Central memory CD8-positive, alpha-beta T cell (primary cell): ENCODE data around the gene CPED1.

Experiments used
- ATAC-seq: fragments of 150-1000 bp; cut with Tn5 transposase; replicated peaks from 2 replicates; pipeline ENCODE4 v1.10.0; 2022; ENCODE audit warnings: mild to moderate bottlenecking, moderate FRiP score, moderate number of reproducible peaks; ENCODE audit not compliant: poor library complexity, severe bottlenecking; ENCODE audit errors: extremely low read depth
- DNase-seq, 2 donors: peaks; one replicate each; pipeline ENCODE4 v3.0.0; 2021; ENCODE audit warnings: low spot score in 2 of 2
- H3K27ac Mint-ChIP-seq: one replicate; pipeline ENCODE4 v1.8.0; 2022; ENCODE audit warnings: low read depth, mild to moderate bottlenecking, moderate library complexity, mixed read lengths
- H3K27me3 Mint-ChIP-seq: one replicate; pipeline ENCODE4 v1.8.0; 2022; ENCODE audit warnings: mixed read lengths
- H3K36me3 Mint-ChIP-seq: one replicate; pipeline ENCODE4 v1.8.0; 2022; ENCODE audit warnings: mild to moderate bottlenecking, moderate library complexity, mixed read lengths; ENCODE audit not compliant: insufficient read depth
- H3K4me1 Mint-ChIP-seq: one replicate; pipeline ENCODE4 v1.8.0; 2022; ENCODE audit warnings: mixed read lengths
- H3K4me3 Mint-ChIP-seq: one replicate; pipeline ENCODE4 v1.8.0; 2022; ENCODE audit warnings: mild to moderate bottlenecking, moderate library complexity, mixed read lengths
- H3K9me3 Mint-ChIP-seq: one replicate; pipeline ENCODE4 v1.8.0; 2022; ENCODE audit warnings: mixed read lengths

CPED1 gene

GRCh38 chr7:121020249-121020988 is 31.9 kb downstream of the CPED1 start:
- Mint-ChIP-seq H3K27ac (no peak overlapping the region), H3K27me3 (peaks cover 21% of the 10 kb centered on the region), H3K9me3 (no peaks in the 10 kb centered on the region), H3K4me1 (no peaks in the 10 kb centered on the region), H3K4me3 (no peak overlapping the region), H3K36me3 (no peaks in the 10 kb centered on the region)
- no peak for ATAC-seq
- no peak for DNase-seq

- Mint-ChIP-seq H3K27ac (no peak overlapping the region), H3K9me3 (peaks cover 2% of the 10 kb centered on the region), H3K36me3 (no peaks in the 10 kb centered on the region), H3K4me3 (no peak overlapping the region), H3K27me3 (peaks cover 29% of the 10 kb centered on the region), H3K4me1 (no peaks in the 10 kb centered on the region)
- ATAC-seq: no peak
- no peak for DNase-seq
These were observed 32.8 kb downstream of the CPED1 start for GRCh38 chr7:121020989-121021969.

GRCh38 chr7:121023194-121023593 is 34.7 kb downstream of the CPED1 start:
- Mint-ChIP-seq H3K4me3 (no peak overlapping the region), H3K36me3 (no peaks in the 10 kb centered on the region), H3K27me3 (peaks cover 35% of the 10 kb centered on the region), H3K9me3 (peaks cover 4% of the 10 kb centered on the region), H3K4me1 (no peaks in the 10 kb centered on the region), H3K27ac (no peak overlapping the region)
- DNase-seq (no peak), ATAC-seq (no peak)

- peaks cover 4% of the 10 kb centered on the region for H3K9me3 Mint-ChIP-seq
- peaks cover 41% of the 10 kb centered on the region for H3K27me3 Mint-ChIP-seq
- H3K4me3 Mint-ChIP-seq: no peak overlapping the region
- no peak for DNase-seq
- no peaks in the 10 kb centered on the region for H3K36me3 Mint-ChIP-seq
- no peaks in the 10 kb centered on the region for H3K4me1 Mint-ChIP-seq
- H3K27ac Mint-ChIP-seq: no peak overlapping the region
- ATAC-seq: no peak
These were observed 35.4 kb downstream of the CPED1 start for GRCh38 chr7:121023683-121024511.

GRCh38 chr7:121024611-121025010 is 36.1 kb downstream of the CPED1 start:
- no peak for ATAC-seq
- H3K36me3 Mint-ChIP-seq: no peaks in the 10 kb centered on the region
- DNase-seq: no peak
- peaks cover 48% of the 10 kb centered on the region for H3K27me3 Mint-ChIP-seq
- no peak overlapping the region for H3K4me3 Mint-ChIP-seq
- H3K4me1 Mint-ChIP-seq: no peaks in the 10 kb centered on the region
- no peak overlapping the region for H3K27ac Mint-ChIP-seq
- H3K9me3 Mint-ChIP-seq: peaks cover 4% of the 10 kb centered on the region

GRCh38 chr7:121026159-121026558 is 37.6 kb downstream of the CPED1 start:
- no peak overlapping the region for H3K27ac Mint-ChIP-seq
- H3K4me1 Mint-ChIP-seq: no peaks in the 10 kb centered on the region
- H3K27me3 Mint-ChIP-seq: peaks cover 48% of the 10 kb centered on the region
- ATAC-seq: no peak
- no peak for DNase-seq
- peaks cover 4% of the 10 kb centered on the region for H3K9me3 Mint-ChIP-seq
- no peaks in the 10 kb centered on the region for H3K36me3 Mint-ChIP-seq
- no peak overlapping the region for H3K4me3 Mint-ChIP-seq

GRCh38 chr7:121026577-121027111 is 38.1 kb downstream of the CPED1 start:
- no peak overlapping the region for H3K4me3 Mint-ChIP-seq
- DNase-seq: no peak
- no peaks in the 10 kb centered on the region for H3K4me1 Mint-ChIP-seq
- no peaks in the 10 kb centered on the region for H3K36me3 Mint-ChIP-seq
- H3K27ac Mint-ChIP-seq: no peak overlapping the region
- H3K27me3 Mint-ChIP-seq: peaks cover 48% of the 10 kb centered on the region
- no peak for ATAC-seq
- peaks cover 4% of the 10 kb centered on the region for H3K9me3 Mint-ChIP-seq

GRCh38 chr7:121027761-121028669 is 39.5 kb downstream of the CPED1 start:
- Mint-ChIP-seq H3K36me3 (no peaks in the 10 kb centered on the region), H3K9me3 (peaks cover 4% of the 10 kb centered on the region), H3K4me1 (no peaks in the 10 kb centered on the region), H3K4me3 (no peak overlapping the region), H3K27ac (no peak overlapping the region), H3K27me3 (peaks cover 48% of the 10 kb centered on the region)
- ATAC-seq (no peak), DNase-seq (no peak)

GRCh38 chr7:121029302-121029701 is 40.8 kb downstream of the CPED1 start:
- ATAC-seq: no peak
- H3K36me3 Mint-ChIP-seq: no peaks in the 10 kb centered on the region
- H3K27me3 Mint-ChIP-seq: peaks cover 48% of the 10 kb centered on the region
- H3K4me1 Mint-ChIP-seq: no peaks in the 10 kb centered on the region
- H3K9me3 Mint-ChIP-seq: peaks cover 4% of the 10 kb centered on the region
- H3K27ac Mint-ChIP-seq: no peak overlapping the region
- DNase-seq: no peak
- no peak overlapping the region for H3K4me3 Mint-ChIP-seq

- no peak for ATAC-seq
These were observed 41.8 kb downstream of the CPED1 start for GRCh38 chr7:121030308-121030707.

GRCh38 chr7:121032645-121033460 is 44.3 kb downstream of the CPED1 start:
- Mint-ChIP-seq H3K9me3 (no peaks in the 10 kb centered on the region), H3K27ac (no peak overlapping the region), H3K4me3 (no peak overlapping the region), H3K4me1 (no peaks in the 10 kb centered on the region), H3K27me3 (peaks cover 44% of the 10 kb centered on the region), H3K36me3 (no peaks in the 10 kb centered on the region)
- ATAC-seq: no peak
- no peak for DNase-seq

More at GRCh38 chr7:121030308-121030707, 41.8 kb downstream of the CPED1 start:
- Mint-ChIP-seq H3K9me3 (peaks cover 4% of the 10 kb centered on the region), H3K4me1 (no peaks in the 10 kb centered on the region), H3K27me3 (peaks cover 50% of the 10 kb centered on the region), H3K27ac (no peak overlapping the region), H3K4me3 (no peak overlapping the region), H3K36me3 (no peaks in the 10 kb centered on the region)
- no peak for DNase-seq
